Measurements from ENCODE around the gene SMIM44.
"Not testable (repeated sequence)": the region's sequence is repeated elsewhere in the genome, so short reads cannot be mapped to it uniquely, and the experiment has no call there.

Gene SMIM44

GRCh38 chr19:3516675-3517207 lies 33.5 kb upstream of the SMIM44 start:
- no peak for DNase-seq

DNA sequence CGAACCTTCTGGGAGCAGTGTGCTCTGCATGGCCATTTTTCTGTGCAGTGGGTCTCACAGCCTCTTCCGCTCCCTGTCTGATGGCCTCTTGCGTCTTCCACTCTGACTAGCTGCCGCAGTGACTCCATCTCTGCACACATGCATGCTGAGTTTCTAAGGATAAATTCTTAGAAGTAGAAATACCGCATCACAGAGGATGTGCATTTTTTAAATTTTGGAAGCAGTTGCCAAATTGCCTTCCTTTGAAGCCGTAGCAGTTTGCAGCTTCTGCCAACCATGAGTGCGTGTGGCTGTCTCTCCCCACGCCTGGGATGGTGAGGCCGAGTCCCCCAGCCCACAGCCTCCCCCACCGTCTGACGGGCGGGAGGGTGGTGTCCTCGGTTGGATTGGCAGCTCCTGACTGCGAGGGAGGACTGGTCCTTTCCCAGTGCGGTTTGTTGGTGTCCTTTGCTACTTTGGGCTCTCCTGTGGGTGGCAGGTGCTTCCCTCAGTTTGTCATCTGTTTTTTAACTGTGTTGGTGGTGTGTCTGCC lies 32.7 kb upstream of the SMIM44 start:
- DNase-seq: no peak

DNA sequence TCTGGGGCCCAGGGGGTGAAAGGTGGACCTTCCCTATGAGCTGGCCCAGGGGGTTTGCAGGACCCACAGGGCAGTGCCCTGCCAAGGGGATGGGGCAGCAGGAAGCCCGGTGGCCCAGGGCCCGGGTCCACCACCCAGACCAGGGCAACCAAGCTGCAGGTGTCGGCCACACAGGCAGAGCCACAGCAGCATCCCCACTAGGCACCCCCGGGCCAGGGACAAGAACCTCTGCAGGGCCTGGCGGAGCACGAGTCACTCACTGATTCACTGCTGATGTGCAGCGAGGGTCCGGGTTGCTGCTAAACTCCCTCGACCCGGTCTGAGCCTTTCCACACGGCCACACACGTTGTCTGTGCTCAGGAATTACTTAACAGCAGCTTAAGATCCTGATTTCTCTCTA lies 31.7 kb upstream of the SMIM44 start:
- DNase-seq: no peak

DNA sequence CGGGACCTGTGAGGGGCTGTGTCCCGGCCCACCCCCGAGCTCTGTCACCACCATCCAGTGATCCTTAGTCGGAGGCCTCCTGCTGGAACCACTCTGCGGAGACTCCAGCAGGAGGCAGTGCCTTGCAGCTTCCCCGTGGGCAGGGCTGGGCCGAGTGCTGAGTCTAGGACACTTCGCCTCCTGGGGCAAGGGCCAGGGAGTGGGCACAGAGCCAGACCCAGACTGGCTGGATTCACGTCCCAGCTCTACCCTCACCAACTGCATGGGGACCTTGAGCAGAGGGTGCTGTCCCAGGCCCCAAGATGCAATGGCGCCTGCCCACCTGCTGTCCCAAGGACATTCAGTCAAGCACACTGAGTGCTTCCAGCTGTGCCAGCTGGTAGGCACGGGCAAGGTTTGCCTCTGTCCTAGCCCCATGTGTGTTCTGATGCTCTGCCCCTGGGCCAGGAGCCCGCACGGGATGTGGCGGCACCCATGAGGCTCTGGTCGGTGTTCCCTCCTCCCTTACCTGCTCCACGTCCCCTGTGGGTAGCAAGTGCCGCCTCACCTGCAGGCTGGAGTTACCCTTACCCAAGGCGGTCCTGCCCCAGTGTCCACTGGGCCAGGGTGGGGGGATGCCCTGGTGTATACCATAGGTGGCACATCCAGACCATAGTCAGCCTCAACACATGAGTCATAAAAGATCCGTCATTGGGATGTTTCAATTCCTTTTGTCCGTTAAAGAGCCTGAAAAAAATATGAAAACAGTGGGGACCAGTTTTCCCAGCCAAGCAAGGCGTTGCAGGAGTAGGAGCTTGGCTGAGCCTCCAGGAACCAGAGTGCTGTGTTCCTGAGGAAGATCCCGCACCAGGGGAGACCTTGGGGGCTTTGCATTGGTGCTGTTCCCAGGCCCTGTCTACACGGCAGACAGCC lies 30.2 kb upstream of the SMIM44 start:
- DNase-seq: no peak

- DNase-seq: no peak
Measured at GRCh38 chr19:3512562-3513228, 29.5 kb upstream of the SMIM44 start.

DNA sequence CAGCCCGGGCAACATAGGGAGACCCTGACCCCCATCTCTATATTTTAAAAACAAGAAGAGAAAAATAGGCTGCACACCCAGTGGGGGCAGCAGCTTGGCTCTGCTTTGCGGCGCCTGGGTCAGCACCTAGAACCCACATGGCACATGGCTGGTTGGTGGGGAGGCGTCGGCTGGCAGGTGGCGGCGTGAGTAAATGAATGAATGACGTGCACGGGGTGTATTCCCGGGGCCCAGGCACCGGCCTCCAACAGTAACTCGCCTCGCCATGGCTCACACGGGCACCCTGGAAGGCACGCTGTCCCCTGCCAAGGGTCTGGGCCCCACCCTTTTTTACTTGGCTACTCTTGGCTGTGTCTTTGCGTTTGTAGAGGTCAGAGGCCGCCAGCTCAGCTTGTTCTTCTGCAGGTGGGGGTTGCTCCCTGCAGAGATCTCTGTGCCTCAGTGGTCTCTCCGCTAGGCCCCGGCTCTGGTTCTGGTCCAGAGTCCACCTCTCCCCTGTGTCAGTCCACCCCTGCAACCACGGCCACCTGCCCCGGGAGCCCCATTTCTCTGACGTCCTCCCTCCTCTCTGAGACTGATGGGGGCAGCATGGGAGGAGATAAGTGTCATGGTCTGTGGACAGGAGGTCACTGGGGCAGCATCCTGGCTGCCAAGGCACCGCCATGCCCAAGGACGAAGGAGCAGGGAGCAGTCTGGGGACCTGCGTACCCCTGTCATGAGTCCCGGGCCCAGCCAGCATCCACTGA lies 28.4 kb upstream of the SMIM44 start:
- no peak for DNase-seq

GRCh38 chr19:3510727-3511126 lies 27.5 kb upstream of the SMIM44 start:
- no peak for DNase-seq

DNA sequence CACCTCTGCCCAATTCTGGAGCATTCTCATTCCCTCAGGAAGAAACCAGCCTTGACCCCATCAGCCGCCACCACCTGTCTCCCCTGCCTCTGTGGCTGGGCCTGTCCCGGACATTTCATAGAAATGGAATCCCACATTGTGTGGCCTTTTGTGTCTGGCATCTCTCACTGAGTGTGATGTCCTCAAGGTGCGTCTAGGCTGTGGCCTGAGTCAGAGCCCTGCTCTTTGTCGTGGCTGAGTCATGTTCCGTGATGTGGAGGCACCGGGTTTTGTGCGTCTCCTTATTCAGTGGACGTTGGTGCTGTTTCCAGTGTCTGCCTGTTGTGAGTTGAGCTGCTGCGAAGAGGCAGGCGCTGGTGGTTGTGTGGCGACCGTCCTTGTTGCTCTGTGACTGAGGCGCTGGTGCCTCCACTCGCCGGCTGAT lies 26.3 kb upstream of the SMIM44 start:
- DNase-seq: no peak

- no peak for DNase-seq
Measured at GRCh38 chr19:3508771-3509535, 25.7 kb upstream of the SMIM44 start.

DNA sequence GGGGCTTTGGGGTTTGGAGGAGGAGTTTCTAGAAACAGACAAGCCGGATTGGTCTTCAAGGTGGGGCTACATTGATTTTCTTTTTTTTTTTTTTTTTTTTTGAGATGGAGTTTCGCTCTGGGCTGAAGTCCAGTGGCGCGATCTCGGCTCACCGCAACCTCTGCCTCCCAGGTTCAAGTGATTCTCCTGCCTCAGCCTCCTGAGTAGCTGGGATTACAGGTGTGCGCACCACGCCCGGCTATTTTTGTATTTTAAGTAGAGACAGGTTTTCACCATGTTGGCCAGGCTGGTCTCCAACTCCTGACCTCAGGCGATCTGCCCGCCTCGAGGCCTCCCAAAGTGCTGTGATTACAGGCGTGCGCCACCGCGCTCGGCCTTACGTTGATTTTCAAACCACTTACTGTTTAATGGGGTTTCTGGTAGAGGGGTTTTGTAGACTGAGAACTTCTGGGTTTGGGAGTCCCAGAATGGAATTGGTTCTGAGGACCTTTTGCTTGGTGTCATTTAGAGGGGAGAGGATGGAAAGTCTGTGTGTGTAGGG lies 24.9 kb upstream of the SMIM44 start:
- DNase-seq: not testable (repeated sequence)

DNA sequence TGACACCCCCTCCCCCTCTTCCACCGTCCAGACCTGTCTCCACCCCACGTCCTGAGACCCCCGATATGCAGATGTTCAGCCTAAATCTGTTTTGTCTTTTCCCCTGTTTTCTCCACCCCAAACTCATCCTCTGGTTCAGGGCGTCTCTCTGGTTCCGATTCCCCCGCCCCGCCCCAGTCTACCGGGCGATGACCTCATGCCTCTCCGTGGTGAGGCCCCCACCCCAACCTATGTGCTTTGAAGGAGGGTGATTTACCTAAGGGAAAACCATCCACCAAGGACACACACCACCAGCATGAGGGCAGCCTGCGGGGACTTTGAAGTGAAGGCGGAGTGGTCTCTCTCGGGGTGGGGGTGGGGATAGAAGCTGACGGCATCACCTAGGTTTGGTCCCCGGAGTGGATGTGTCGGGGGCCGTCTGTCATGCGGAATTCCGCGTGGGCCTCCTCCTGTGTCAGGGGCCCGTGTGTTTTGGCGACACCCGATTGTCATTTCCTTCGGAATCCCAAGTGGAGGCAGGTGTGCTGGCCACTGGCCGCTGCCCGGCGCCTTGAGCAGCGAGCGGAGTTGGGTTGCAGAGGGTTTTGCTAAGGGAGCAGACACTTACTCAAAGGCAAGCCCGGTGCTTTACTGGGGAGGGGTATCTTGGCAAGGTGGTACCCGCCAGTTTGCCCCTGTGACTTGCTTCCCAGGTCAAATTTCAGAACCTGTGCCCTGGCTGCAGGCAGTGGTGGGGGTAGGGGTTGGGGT lies 24.3 kb upstream of the SMIM44 start:
- no peak for DNase-seq

GRCh38 chr19:3506384-3507340 lies 23.4 kb upstream of the SMIM44 start:
- no peak for DNase-seq

DNA sequence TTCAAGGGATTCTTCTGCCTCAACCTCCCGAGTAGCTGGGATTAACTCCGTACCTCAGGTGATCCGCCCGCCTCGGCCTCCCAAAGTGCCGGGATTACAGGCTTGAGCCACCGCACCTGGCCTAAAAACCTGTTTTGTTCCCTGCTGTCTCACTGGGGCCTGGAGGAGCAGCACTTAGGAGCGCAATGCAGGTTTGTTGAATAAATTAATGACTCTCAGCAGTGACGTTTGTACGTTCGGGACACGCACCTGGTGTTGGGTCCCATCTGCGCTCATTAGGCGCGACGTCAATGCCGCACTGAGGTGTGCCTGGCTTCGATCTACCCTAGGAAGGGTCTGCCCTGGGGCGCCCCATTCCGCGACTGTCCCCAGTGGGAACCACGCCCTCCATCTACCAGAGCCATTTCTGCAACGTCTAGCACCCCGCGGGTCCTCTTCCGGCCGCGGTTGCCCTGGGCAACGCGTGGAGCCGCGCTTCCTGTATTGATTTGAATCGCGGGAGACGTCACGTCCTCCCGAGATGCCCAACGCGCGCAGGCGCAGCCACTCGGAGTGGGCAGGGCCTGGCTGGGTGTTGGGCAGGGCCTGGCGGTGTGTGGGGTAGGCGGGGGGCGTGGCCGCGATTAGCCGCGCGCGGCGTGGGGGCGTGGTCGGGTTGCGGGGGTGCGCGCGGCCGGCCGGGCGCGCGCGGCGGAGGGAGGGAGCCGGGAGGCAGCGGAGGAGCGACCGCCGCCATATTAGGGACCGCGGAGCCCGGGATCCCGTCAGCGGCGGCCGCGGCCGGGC lies 22.6 kb upstream of the SMIM44 start, which contains the start of gene FZR1:
TSS of gene FZR1 (plus strand) at position 714 of the 786 bp plus-strand sequence. CDS start 16,679 bp downstream, outside the sequence.
- peak; percentile 96 for DNase-seq

- no peak for DNase-seq
Measured at GRCh38 chr19:3504735-3505134, 21.5 kb upstream of the SMIM44 start.

DNA sequence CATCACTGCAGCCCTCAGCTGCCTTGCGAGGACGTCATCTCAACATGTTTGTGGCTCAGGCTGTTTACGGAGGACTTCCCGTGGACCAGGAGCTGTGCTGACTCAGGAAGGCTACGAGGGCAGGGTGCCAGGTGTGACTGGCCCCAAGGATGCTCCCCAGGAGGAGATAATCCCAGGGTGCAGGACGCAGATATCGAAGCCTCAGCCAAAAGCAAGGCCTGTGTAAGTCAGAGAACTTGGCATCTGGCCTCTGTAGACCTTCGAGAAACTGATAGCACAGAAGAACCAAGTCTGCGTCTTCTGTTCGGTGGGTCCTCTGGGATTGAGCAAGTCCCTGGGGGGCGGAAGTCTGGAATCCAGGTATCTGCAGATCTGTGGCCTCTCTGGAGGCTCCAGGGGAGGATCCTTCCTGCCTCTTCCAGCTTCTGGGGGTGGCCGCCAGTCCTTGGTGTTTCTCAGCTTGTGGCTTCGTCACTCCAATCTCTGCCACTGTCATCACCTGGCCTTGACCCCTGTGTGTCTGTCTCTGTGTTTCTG lies 19.9 kb upstream of the SMIM44 start:
- DNase-seq: no peak

- no peak for DNase-seq
Measured at GRCh38 chr19:3501780-3502179, 18.5 kb upstream of the SMIM44 start.

GRCh38 chr19:3500429-3501101 lies 17.3 kb upstream of the SMIM44 start, which contains the start of gene DOHH:
TSS of gene DOHH (minus strand) at chr19:3500674. CDS start at chr19:3496814, 3,860 bp downstream.
- DNase-seq: no peak

Measured in cortex of kidney (tissue), 1 donor.